CD4-positive, alpha-beta T cell (primary cell): ENCODE measurements around the gene ST6GAL2. TPM values are rescaled to one million over a fixed set of nuclear protein-coding genes. Genes with fewer than 3 reads are reported as not detected.

Experiments
- ATAC-seq: fragments of 200-7000 bp; cut with Tn5 transposase; one replicate; pipeline ENCODE4 v1.10.0; 2022; ENCODE audit warnings: mild to moderate bottlenecking; ENCODE audit not compliant: poor library complexity
- CTCF ChIA-PET: fragments of 350-600 bp; sonication (Branson Sonifier 250); formaldehyde crosslinking; loops from one replicate; lab custom pipeline; 2021; ENCODE audit warnings: antibody characterized with exemption, inconsistent platforms; lab: Charles Lee
- POLR2A ChIA-PET: fragments of 350-600 bp; sonication (Branson Sonifier 250); formaldehyde crosslinking; loops from one replicate; lab custom pipeline; 2021; ENCODE audit warnings: antibody characterized with exemption, inconsistent platforms; lab: Charles Lee
- DNase-seq, 14 experiments: peaks; one replicate each; pipeline ENCODE4 v3.0.0-alpha.2; 2013 to 2020; ENCODE audit warnings: mixed read lengths in 2 of 14
- H3K27ac ChIP-seq, 2 donors: one replicate each; pipeline versions ENCODE4 v1.5.1 to v1.7.0; 2013; ENCODE audit warnings: low read length in 2 of 2, low read depth in 1 of 2, mild to moderate bottlenecking in 1 of 2
- H3K27me3 ChIP-seq, 2 experiments: 1 replicate in 1 of 2; 2 replicates in 1 of 2; pipeline versions ENCODE4 v1.6.1 to v1.7.0; 2013; ENCODE audit warnings: low read length in 2 of 2, control low read depth in 1 of 2, mild to moderate bottlenecking in 1 of 2, moderate library complexity in 1 of 2; ENCODE audit not compliant: insufficient read depth in 2 of 2, control insufficient read depth in 1 of 2
- H3K36me3 ChIP-seq: one replicate; pipeline ENCODE4 v1.6.1; 2013; ENCODE audit warnings: low read length, control low read depth; ENCODE audit not compliant: insufficient read depth
- H3K4me1 ChIP-seq: one replicate; pipeline ENCODE4 v1.6.1; 2013; ENCODE audit warnings: low read length, control low read depth; ENCODE audit not compliant: insufficient read depth
- H3K4me3 ChIP-seq: one replicate; pipeline ENCODE4 v1.5.1; 2013; ENCODE audit warnings: mild to moderate bottlenecking, low read length, moderate library complexity
- H3K9me3 ChIP-seq, 2 experiments: 1 replicate in 1 of 2; 2 replicates in 1 of 2; pipeline versions ENCODE4 v1.6.1 to v1.7.0; 2013; ENCODE audit warnings: low read length in 2 of 2, mild to moderate bottlenecking in 2 of 2, control low read depth in 1 of 2, moderate library complexity in 1 of 2; ENCODE audit not compliant: control insufficient read depth in 1 of 2, insufficient read depth in 1 of 2
- H3K27ac Mint-ChIP-seq: one replicate; pipeline ENCODE4 v1.8.0; 2020; ENCODE audit warnings: mixed read lengths
- H3K27me3 Mint-ChIP-seq: one replicate; pipeline ENCODE4 v1.8.0; 2021; ENCODE audit warnings: mixed read lengths
- H3K36me3 Mint-ChIP-seq: one replicate; pipeline ENCODE4 v1.8.0; 2021; ENCODE audit warnings: low read depth, mixed read lengths
- H3K4me1 Mint-ChIP-seq: one replicate; pipeline ENCODE4 v1.8.0; 2021; ENCODE audit warnings: low read depth, mixed read lengths
- H3K4me3 Mint-ChIP-seq: one replicate; pipeline ENCODE4 v1.8.0; 2020; ENCODE audit warnings: mild to moderate bottlenecking, mixed read lengths
- H3K9me3 Mint-ChIP-seq: one replicate; pipeline ENCODE4 v1.8.0; 2020; ENCODE audit warnings: mixed read lengths
- intact Hi-C, 2 experiments: fragments of 100-400 bp; cut with DNase I in 1 of 2; cut with micrococcal nuclease in 1 of 2; formaldehyde crosslinking; loops; one replicate each; pipeline versions ENCODE4 v1.15.1 to v1.9.0; 2023 to 2025; cut with DNase I, micrococcal nuclease
- total RNA-seq, 174 experiments: library from RNA in 2 of 174; stranded (reverse) in 2 of 174; gene quantifications; one replicate each; pipeline ENCODE4 v1.2.3 and lab custom pipeline; 2021 to 2026
- TF ChIP-seq, protein P1 (sequence below): fragments of 200-600 bp; IDR thresholded peaks from one replicate; pipeline ENCODE4 v1.8.0; 2022; ENCODE audit warnings: antibody characterized with exemption, mild to moderate bottlenecking

The ST6GAL2 gene
- total RNA-seq, 2 experiments from 2014 or later: not detected

DNA sequence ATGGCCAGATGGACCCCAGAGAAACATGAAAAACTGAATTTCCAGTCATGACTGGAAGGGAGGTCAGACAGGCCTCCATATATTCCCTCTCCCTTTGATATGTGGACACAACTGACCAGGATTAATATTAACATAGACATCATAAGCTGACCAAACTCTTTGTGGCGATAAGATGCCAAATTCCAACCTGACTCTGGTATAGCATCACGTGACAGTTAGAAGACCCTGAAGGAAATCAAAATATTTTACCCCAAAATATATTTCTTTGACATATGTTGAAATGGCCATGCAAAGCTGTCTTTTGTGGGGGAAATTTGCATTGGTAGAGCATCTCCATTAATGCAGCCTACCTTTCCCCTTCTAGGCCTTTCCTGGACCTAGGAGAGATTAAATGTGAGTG is 36.7 kb downstream of the ST6GAL2 start:
- H3K4me3 ChIP-seq: no peak overlapping the region
- no peaks in the 10 kb centered on the region for H3K27me3 Mint-ChIP-seq
- H3K27me3 ChIP-seq: no peaks in the 10 kb centered on the region
- TF ChIP-seq, protein P1, sequence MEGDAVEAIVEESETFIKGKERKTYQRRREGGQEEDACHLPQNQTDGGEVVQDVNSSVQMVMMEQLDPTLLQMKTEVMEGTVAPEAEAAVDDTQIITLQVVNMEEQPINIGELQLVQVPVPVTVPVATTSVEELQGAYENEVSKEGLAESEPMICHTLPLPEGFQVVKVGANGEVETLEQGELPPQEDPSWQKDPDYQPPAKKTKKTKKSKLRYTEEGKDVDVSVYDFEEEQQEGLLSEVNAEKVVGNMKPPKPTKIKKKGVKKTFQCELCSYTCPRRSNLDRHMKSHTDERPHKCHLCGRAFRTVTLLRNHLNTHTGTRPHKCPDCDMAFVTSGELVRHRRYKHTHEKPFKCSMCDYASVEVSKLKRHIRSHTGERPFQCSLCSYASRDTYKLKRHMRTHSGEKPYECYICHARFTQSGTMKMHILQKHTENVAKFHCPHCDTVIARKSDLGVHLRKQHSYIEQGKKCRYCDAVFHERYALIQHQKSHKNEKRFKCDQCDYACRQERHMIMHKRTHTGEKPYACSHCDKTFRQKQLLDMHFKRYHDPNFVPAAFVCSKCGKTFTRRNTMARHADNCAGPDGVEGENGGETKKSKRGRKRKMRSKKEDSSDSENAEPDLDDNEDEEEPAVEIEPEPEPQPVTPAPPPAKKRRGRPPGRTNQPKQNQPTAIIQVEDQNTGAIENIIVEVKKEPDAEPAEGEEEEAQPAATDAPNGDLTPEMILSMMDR: no peak
- no peaks in the 10 kb centered on the region for H3K36me3 Mint-ChIP-seq
- no peak overlapping the region for H3K4me3 Mint-ChIP-seq
- no peak overlapping the region for H3K27ac Mint-ChIP-seq
- no peak overlapping the region for H3K27ac ChIP-seq
- no peaks in the 10 kb centered on the region for H3K9me3 Mint-ChIP-seq
- ChIA-PET POLR2A (no interaction called here), CTCF (no interaction called here)
- intact Hi-C loops: no loop called here
- ATAC-seq: no peak
- no peaks in the 10 kb centered on the region for H3K4me1 Mint-ChIP-seq
- H3K9me3 ChIP-seq: no peaks in the 10 kb centered on the region
- H3K36me3 ChIP-seq: no peaks in the 10 kb centered on the region
- H3K4me1 ChIP-seq: no peaks in the 10 kb centered on the region
- no peak for DNase-seq

- intact Hi-C loops: no loop called here
- no peaks in the 10 kb centered on the region for H3K36me3 Mint-ChIP-seq
- TF ChIP-seq, protein P1: no peak
- Histone ChIP-seq H3K4me3 (no peak overlapping the region), H3K4me1 (no peaks in the 10 kb centered on the region), H3K9me3 (peaks cover 0 to 4% of the 10 kb centered on the region in 2 experiments), H3K27me3 (no peaks in the 10 kb centered on the region), H3K27ac (no peak overlapping the region), H3K36me3 (no peaks in the 10 kb centered on the region)
- no peaks in the 10 kb centered on the region for H3K27me3 Mint-ChIP-seq
- no peak overlapping the region for H3K27ac Mint-ChIP-seq
- H3K4me1 Mint-ChIP-seq: no peaks in the 10 kb centered on the region
- ChIA-PET POLR2A (no interaction called here), CTCF (no interaction called here)
- DNase-seq (no peak), ATAC-seq (no peak)
- no peak overlapping the region for H3K4me3 Mint-ChIP-seq
- H3K9me3 Mint-ChIP-seq: no peaks in the 10 kb centered on the region
Observed at GRCh38 chr2:106847366-106847765, 38.6 kb downstream of the ST6GAL2 start.

- intact Hi-C loops: no loop called here
- Mint-ChIP-seq H3K36me3 (no peaks in the 10 kb centered on the region), H3K27me3 (no peaks in the 10 kb centered on the region), H3K4me1 (no peaks in the 10 kb centered on the region), H3K4me3 (no peak overlapping the region), H3K9me3 (no peaks in the 10 kb centered on the region), H3K27ac (no peak overlapping the region)
- H3K4me3 ChIP-seq: no peak overlapping the region
- peaks cover 0 to 7% of the 10 kb centered on the region in 2 experiments for H3K9me3 ChIP-seq
- ChIA-PET CTCF (no interaction called here), POLR2A (no interaction called here)
- no peak overlapping the region for H3K27ac ChIP-seq
- ATAC-seq: no peak
- TF ChIP-seq, protein P1: no peak
- no peaks in the 10 kb centered on the region for H3K36me3 ChIP-seq
- no peak for DNase-seq
- no peaks in the 10 kb centered on the region for H3K27me3 ChIP-seq
- no peaks in the 10 kb centered on the region for H3K4me1 ChIP-seq
Observed at GRCh38 chr2:106845716-106846115, 40.3 kb downstream of the ST6GAL2 start.
